Stromal cell of bone marrow (primary cell): ENCODE measurements around the gene CAVIN3.

Experiments used
- DNase-seq: peaks from one replicate; pipeline ENCODE4 v3.0.0-alpha.2; 2012; ENCODE audit warnings: low read depth

CAVIN3 gene, protein sequence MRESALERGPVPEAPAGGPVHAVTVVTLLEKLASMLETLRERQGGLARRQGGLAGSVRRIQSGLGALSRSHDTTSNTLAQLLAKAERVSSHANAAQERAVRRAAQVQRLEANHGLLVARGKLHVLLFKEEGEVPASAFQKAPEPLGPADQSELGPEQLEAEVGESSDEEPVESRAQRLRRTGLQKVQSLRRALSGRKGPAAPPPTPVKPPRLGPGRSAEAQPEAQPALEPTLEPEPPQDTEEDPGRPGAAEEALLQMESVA

DNA sequence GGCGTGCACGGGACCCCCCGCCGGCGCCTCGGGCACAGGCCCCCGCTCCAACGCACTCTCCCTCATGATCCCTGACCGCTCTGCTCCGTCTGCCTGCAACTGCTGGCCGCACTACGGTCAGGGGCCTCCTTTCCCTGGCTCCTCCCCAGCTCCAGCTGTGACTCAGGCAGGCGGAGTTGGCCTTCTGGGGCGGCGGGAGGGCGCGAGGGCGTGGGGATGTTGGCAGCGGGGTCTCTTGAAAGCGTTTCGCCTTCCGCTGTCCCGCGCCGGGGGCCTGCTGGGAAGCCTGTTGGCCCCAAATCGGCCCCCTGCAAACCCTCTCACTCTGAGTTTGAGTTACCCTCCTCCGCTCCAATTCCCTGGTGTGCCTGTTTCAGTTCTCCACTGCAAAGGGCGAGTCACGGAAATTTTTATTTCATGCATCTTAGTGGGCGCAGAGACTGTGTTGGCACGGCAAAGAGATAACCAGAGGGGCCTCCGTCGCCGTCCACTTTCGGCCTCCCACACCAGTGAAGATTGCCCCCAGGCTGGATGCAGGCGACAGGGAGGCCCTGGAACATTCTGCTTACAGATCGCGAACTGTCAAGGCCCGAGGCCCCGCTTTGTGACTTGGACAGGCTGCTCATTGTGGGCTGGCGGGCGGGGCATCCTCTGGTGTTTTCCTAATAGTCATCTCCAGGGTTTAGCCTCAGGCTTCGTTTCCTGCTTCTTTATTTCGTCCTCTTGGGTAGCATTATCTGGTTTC, at the start of gene CAVIN3:
Gene CAVIN3 (minus strand): TSS at position 91 of the 745 bp plus-strand sequence. CDS start 25 bp downstream, at position 66.
- DNase-seq, result peak; percentile 88

DNA sequence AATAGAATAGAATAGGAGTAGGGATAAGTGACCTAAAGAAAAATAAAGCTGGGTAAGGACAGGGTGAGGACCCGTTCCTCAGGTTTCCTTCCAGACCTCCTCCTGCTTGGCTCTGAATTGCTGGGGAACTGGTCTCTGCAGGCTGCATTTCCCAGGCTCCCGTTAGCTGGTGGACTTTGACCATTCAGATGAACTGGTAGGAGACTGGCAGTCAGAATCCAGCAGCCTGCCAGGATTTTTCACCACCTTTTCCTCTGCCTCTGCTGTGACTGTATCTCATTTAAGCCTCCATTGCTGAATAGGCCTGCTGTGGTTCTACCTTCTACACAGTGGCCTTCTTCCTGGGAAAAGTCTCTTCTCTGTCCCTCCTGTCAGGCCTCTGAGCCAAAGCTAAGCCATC, 45.4 kb upstream of the CAVIN3 start:
- no peak for DNase-seq

DNA sequence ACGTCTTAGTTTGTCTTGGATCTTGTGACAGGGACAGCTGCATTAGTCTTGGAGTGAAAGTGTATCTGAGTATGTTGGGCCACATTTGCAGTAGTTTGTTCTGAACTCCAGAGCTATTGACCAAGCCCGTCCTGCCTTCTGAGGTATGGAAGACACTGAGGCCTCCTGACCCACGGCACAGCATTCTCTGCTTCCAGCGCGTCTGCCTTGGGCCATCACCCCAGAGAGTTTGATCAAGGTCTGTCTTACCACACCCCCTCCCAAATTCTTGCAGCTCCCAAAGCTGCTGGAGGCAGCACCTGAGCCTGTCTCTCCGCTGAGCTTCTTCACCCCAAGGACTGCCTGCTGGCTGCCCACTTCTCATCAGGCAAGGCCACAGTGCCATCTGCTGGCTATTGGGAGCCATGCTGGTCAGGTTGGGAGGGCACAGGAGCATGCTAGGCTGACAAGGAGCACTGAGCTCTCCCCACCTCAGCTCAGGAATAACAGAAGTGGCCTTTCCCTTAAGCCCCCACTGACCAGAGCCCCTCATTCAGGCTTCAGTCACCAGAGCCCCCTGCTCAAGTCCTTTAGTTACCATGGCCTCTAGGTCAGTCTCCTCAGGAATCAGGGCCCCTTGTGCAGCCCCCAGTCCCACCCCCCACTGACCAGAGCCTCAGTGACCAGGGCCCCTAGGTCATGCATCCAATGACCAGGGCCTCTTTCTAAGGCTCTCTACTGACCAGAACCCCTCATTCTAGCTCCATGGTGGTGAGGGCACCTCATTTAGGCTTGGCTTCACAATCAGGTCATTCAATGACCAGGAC, 42.8 kb upstream of the CAVIN3 start:
- peak; percentile 64 for DNase-seq

DNA sequence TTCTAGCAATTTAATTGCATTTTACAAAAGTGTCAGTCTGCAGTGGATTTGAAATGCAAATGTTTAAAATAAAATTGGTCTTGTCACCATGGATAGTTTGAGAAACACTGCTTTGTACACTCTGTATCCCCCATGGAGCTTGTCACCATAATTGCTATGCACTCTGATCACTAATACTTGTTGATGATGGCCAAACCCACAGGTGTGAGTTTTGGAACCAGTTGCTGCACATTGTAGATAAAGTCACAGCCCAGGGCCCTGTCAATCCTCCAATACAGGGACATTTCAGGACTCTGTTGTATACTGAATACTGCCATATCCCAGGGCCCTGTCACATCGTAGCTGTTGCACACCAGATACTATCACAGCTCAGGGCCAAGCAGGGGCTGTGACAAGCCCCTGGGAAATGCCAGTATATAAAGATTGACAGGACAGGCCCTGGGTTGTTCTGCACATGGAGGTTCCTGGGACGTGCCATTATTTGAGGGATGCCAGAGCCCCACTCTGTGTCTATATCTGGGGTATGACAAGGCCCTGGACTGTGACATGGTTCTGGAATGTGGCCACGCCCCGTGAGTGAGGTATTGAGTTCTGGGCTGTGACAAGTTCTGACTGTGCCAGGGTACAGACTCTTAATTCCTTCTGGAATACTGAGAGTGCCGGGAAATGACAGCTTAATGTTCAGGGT, 42.0 kb upstream of the CAVIN3 start:
- no peak for DNase-seq

DNA sequence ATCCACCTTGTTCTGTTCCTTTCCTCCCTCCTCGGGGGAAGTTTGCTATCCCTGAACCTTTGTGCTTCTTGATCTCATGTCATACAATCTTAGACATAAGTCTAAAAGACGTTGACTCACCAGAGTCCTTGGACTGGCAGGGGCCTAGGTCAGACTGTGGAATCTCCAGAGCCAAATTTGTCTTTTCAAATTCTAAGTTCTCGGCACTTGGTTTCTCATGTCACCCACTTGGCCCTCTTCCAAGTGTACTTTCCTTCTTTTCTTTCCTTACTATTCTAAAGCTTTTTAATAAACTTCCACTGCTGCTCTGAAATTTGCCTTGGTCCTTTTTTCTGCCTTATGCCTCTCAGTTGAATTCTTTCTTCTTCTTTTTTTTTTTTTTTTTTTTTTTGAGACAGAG, 39.9 kb upstream of the CAVIN3 start:
- DNase-seq, result no peak

DNA sequence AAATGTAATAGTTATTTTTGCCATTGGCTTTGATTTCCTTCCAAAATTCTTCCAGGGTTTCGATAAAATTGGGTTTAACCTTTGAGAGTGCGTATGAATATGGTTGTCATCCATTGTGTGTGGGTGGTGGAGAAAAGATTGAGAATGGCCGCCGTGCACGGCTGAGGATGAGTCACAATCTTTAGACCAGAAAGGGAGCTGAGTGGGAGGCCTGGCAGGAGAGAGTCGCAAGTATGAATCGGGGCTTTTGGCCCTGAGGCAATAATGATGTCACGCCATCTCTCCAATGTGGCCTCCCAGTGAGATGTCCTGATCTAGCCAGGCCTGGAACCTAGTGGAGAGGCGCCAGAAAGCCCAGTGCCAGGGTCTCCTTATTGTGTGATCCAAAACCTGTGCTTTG, 36.9 kb upstream of the CAVIN3 start:
- peak; percentile 88 for DNase-seq

DNA sequence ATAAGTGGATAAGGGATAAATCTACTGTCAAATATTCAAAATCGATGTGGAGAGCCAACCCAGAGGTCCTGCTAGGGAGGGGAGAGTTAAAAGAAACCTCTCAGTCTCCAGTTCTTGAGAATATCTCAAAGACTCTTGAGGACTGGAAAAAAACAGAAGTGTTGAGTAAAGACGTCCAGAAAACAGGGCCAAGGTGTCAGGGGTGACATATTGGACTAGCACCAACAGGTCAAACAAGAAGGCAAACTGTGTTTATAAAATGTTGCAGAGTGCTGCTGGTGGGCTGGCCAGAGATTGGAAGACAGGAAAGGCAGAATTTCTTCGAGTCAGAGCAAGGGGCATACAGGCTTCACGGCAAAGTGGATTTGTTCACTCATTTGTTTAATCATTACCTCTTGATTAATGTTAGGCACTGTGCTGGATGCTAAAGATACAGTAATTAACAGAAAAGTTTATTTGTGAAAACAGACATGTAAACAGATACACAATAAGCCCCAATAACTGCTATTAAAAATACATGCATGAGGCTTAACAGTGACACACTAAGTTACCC, 36.3 kb upstream of the CAVIN3 start:
- no peak for DNase-seq

DNA sequence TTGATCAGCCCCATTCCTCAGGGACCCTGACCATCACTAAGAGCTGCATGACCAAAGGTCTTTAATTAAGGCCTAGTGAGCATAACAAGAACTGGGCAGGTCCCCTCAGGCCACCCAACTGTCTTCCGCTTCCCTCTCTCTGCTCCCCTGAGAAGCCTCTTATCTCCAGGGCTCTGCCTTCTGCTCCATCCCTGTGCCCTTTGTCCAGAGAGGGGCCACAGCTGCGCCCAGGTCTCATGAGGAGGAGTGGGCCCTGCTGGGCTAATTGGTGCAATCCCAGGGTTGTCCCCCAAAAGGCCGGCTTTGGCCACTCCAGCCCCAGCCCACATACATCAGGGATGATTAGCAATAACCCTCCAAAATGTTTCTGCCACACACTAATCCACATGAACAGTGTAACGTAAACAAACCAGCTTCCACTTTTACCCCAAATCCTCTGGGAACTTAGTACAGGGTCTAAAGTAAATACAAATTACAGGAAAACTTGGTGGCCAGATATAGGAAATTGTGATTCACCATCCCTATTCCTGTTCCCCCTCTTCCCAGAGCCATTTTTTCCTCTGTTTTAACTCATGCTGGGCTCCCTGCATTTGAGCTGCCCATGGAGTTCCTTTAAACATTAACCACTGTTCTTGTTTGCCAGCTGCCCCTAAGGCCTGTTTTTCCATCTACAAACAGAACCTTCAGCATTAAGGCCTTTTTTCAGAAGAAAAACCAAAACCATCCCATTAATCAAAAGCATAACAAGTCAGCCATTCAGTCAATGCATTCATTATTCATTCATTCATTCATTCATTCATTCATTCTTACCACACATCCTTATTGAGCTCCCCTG, 34.6 kb upstream of the CAVIN3 start:
- peak; percentile 74 for DNase-seq

DNA sequence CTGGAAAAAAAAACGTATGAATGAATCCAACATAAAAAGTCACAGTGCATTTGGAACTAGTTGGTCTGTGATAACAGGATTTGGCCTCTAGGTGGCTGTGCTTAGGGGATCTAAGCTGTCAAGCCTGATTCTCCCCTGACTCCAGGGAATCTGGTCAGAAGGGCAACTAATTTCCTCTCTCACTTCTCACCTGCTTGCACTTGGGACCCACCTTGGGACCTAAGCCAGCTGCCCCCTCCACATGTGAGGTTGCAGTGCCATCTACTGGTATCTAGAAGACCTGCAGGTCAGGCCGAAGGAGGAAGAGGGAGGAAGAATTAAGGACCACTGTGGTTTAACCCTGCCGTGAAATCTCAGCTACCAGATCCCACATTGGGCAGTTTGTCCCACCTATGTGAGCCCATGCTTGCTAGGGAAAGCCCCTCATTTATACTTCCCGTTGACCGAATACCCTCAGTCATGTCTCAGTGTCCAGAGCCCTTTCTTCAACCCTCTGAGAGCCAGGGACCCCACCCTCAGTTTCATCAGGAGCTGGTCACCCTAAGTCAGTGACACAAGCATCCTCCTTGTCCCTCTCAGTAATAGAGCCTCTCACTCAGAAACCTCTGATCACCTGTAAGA, 33.2 kb upstream of the CAVIN3 start:
- DNase-seq, result peak; percentile 8

DNA sequence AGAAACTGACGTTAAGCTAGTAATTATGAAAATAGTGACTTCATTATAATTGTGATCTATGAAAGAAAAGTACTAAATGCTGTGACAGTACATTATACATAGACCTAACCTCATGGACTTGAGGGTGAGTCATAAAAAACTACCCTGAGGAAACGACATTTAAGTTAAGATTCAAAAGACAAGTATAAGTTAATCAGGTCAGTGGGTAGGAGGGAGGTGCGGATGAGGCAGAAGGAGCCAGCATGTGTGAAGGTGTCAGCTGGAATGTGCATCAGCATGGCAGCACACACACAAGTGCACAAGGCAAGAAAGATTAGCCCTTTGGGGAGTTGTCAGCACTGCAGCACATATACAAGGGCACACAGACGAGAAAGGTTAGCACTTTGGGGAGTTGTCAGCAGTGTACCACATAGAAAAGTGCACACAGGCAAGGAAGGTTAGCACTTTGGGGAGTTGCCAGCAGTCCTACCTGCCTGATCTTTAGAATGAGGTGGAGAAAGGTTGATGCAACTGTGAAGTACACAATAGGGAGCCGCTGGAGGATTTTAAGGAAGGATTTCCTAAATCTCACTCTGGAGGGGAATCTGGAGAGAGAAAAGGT, 31.6 kb upstream of the CAVIN3 start:
- no peak for DNase-seq

DNA sequence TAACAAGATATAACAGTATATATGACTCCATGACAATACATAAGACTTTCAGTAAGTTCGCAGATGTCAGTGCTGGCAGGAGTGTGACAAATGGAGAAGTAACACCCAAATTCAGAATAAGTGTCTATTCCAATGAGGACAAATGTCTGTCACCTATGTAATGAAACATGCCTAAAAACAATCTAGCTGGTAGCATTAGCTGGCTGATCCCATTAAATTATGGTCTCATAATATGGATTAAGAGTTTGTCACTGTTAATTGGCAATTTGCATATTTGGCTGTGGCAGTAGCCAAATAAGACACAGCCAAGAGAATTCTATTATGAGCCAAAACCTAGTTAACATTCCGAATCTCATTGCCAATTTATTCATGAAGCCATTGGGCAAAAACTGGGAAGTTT, 30.2 kb upstream of the CAVIN3 start:
- DNase-seq, result no peak

DNA sequence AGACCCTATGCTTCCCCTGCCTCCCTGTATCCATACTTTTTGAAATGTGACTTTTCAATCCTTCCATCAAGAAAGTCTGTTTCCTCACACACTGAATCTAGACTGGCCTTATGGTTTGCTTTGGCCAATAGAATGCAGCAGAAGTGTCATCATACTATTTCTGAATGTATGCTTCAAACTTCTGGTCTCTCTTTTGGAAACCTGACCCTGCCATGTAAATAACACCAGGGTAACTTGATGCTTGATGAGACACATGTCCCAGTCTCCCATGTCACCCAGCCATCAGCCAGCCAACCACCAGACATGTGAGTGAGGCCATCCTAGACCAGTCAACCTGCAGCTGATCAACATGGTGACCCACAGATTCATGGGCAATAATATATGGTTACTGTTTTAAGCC, 29.7 kb upstream of the CAVIN3 start:
- DNase-seq, result no peak

DNA sequence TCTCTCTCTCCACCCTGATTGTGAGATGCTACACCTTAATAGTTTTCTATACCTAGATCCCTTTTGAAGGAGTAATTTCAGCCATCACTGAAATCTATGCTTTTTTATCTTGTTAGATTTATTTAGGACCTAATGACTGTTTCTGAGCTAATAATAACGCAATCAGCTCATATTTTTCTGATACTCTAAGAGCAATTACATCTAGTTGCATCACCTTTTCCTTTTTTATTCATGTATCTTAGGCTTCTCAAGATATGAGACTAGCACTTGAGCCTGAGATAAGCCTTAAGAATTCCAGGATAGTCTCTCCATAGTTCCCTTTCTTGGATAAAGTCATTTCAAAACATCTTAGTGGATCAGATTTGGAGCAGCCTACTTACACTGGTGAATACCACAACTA, 25.1 kb upstream of the CAVIN3 start:
- DNase-seq, result no peak

DNA sequence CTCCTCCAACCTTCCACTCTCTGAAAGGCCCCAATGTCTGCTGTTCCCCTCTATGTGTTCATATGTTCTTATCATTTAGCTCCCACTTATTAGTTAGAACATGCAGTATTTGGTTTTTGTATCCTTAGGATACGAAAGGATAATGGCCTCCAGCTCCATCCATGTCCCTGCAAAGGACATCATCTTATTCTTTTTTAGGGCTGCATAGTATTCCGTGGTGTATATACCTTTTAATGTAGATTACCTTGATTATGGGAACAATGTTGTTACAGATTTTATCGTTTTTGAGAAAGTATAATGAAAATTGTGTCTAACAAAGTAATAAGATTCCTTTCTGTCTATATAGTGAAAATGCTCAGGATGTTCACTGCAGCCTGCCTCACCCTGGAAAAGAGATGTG, 16.0 kb upstream of the CAVIN3 start:
- DNase-seq, result no peak

DNA sequence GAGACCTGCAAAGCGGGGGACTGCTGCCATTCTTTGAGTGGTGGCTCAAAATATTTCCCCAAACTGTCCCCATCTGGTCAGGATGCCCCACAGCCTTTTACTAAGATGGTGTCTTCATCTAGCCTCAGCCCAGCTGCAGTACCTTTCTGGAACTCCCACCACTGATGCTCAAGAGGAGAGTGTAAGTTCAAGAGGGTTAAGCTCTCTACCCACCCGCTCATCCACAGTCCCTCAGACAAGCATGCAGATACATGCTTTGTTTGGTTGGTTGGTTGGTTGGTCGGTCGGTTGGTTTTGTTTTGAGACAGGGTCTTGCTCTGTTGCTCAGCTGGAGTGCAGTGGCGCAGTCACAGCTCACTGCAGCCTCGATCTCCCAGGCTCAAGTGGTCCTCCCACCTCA, 14.5 kb upstream of the CAVIN3 start:
- DNase-seq, result no peak

DNA sequence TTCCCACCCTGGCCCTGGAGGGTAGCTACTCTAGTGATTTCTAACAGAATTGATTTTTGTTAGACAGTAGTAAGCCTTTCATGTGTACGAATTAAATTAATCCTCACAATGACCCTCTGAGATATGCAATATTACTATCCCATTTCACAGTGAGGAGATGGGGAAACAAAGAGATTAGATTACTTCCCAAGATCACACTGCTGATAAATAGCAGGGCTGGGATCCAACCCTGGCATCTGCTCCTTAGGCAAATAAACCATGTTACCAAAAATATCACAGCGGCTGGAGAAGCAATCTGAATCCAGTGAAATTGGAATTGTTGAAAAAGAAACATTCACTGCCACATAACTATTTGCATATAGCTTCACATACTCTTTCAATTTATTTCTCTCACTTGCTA, 12.8 kb upstream of the CAVIN3 start:
- DNase-seq, result peak; percentile 25

DNA sequence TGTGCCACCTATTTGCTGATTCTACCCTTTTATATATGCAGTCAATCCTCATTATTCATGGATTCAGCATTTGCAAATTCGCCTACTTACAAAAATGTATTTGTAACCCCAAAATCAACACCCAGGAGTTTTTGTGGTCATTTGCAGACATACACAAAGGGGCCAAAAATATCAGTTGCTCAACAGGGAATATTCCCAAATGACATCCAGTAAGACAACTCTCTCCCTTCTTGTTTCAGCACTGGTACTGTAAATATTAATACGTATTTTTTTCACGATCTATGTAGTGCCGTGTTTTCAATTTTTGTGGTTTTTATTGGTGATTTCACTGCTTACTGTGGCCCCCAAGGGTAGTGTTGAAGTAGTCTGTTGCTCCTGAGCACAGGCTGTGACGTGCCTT, 11.8 kb upstream of the CAVIN3 start:
- DNase-seq, result peak; percentile 56

DNA sequence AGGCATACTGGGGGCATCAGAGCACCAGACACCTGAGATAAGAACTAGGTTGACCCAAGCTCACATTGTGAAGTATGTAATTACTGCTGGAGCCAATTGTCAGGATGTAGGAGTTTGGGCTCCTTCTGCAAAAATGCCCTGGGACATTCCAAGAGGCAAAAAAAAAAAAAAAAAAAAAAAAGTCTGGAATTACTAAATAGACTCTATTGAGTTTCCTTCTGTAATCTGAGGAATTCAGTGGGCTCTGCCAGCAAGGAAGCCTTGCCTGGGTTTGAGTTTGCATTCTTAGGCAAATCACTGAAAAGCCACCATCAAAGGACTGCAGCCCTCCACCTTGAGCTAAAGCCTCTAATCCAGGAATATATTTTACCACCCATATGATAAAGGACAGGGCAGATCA, 8.0 kb upstream of the CAVIN3 start:
- no peak for DNase-seq

DNA sequence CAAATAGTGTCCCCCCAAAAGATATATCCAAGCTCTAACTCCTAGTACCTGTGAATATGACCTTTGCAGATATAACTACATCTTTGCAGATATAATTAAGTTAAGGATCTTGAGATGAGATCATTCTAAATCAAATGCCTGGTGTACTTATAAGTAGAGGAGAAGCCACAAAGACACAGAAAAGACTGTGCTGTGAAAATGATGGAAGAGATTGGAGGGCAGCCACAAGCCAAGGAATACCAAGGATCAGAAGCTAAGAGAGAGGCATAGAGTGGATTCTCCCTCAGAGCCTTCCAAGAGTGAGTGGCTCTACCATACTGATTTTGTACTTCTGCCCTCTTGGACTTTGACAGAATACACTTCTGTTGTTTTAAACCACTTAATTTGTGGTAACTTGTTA, 7.5 kb upstream of the CAVIN3 start:
- DNase-seq, result no peak

DNA sequence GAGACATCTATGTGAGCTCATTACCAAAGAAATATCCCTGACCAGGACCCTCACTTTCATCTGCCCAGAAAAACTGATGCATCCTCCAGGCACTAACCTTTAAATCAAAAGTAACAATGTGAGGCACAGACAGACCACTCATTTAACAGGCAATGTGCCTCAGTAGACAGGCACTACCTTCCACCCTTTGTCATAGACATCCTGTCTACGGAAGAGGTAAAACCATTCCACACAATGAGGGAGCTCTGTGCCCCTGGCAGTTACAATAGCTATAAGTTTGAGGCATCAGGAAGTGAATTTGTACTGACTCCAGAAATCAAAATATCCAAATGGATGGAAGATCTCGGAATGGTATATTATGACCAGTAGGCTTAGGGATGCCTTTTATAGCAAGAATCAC, 6.7 kb upstream of the CAVIN3 start:
- DNase-seq, result no peak
